HepG2 (cell line): ENCODE results near the gene ATF7IP. TPM values are rescaled to one million over a fixed set of nuclear protein-coding genes. Genes with fewer than 3 reads are reported as not detected.

ENCODE experiments used
- ATAC-seq: fragments of 200-7000 bp; cut with Tn5 transposase; 3 replicates; pipeline ENCODE4 v1.9.1; 2020; ENCODE audit warnings: mild to moderate bottlenecking, moderate library complexity
- BruUV-seq: library from RNA; stranded (reverse); fragments of 400-500 nt; replicated peaks from 2 replicates; lab custom pipeline; 2021; lab: Mats Ljungman, UMichigan
- CTCF ChIA-PET: fragments of 300-600 bp; formaldehyde crosslinking; extraction: SDS; loops from one replicate; lab custom pipeline; 2021; ENCODE audit warnings: low total read pairs, inconsistent platforms, low intra/inter-chr PET ratio; lab: Yijun Ruan, JAX
- POLR2A ChIA-PET: fragments of 350-600 bp; sonication (Branson Sonifier 250); formaldehyde crosslinking; loops from one replicate; lab custom pipeline; 2020; ENCODE audit warnings: antibody characterized with exemption, inconsistent platforms; lab: Yijun Ruan, JAX
- DNase-seq: peaks from one replicate; pipeline ENCODE4 v3.0.0-alpha.2; 2015; ENCODE audit warnings: low spot score
- FAIRE-seq: peaks from 3 replicates; lab custom pipeline; 2011; peaks lifted over from hg19 to GRCh38; lab: Jason Lieb, UNC
- H2AFZ ChIP-seq: one replicate; pipeline ENCODE4 v1.6.1; 2011; ENCODE audit warnings: low read length, inconsistent platforms
- H3K27ac ChIP-seq: fragments of 300-600 bp; 3 replicates; pipeline ENCODE4 v1.8.0; 2011; ENCODE audit warnings: mixed run types, mild to moderate bottlenecking, mixed read lengths, low read length, inconsistent platforms; ENCODE audit not compliant: insufficient read depth; ENCODE audit errors: extremely low read length
- H3K27me3 ChIP-seq, 2 experiments: fragments of 200-600 bp in 1 of 2; 2 replicates in 1 of 2; 3 replicates in 1 of 2; pipeline versions ENCODE4 v1.6.0 to v1.8.0; 2011; ENCODE audit warnings: low read length in 2 of 2, mild to moderate bottlenecking in 2 of 2, moderate library complexity in 2 of 2, inconsistent platforms in 1 of 2; ENCODE audit not compliant: insufficient read depth in 2 of 2, control insufficient read depth in 1 of 2
- H3K36me3 ChIP-seq, 2 experiments: fragments of 200-600 bp in 1 of 2; replicated peaks in 1 of 2; 2 replicates in 1 of 2; 3 replicates in 1 of 2; pipeline versions ENCODE4 v1.5.1 to v1.8.0; 2011; ENCODE audit warnings: low read length in 2 of 2, inconsistent platforms in 1 of 2; ENCODE audit not compliant: insufficient read depth in 2 of 2, control insufficient read depth in 1 of 2
- H3K4me1 ChIP-seq: 2 replicates; pipeline ENCODE4 v1.5.1; 2012; ENCODE audit warnings: low read length, inconsistent platforms; ENCODE audit not compliant: insufficient read depth
- H3K4me2 ChIP-seq: 2 replicates; pipeline ENCODE4 v1.6.0; 2011; ENCODE audit warnings: low read depth, low read length, inconsistent platforms
- H3K4me3 ChIP-seq, 3 experiments: fragments of 200-600 bp in 1 of 3; sonication (generic), shearing (Covaris generic) in 1 of 3; replicated peaks in 1 of 3; 2 replicates each; pipeline ENCODE4 v1.5.1; 2011 to 2016; ENCODE audit warnings: low read length in 3 of 3, inconsistent platforms in 2 of 3, low read depth in 2 of 3, mild to moderate bottlenecking in 2 of 3, control low read depth in 1 of 3, mixed read lengths in 1 of 3; ENCODE audit not compliant: insufficient read depth in 1 of 3
- H3K79me2 ChIP-seq: one replicate; pipeline ENCODE4 v1.6.1; 2011; ENCODE audit warnings: low read length, inconsistent platforms; ENCODE audit not compliant: insufficient read depth
- H3K9ac ChIP-seq: 2 replicates; pipeline ENCODE4 v1.6.0; 2011; ENCODE audit warnings: mild to moderate bottlenecking, low read depth, low read length, inconsistent platforms; ENCODE audit not compliant: insufficient read depth
- H3K9me3 ChIP-seq: 2 replicates; pipeline ENCODE4 v1.5.1; 2012; ENCODE audit warnings: mild to moderate bottlenecking, low read length
- H4K20me1 ChIP-seq: 2 replicates; pipeline ENCODE4 v1.6.0; 2011; ENCODE audit warnings: inconsistent platforms, mild to moderate bottlenecking, low read length, moderate library complexity; ENCODE audit not compliant: insufficient read depth
- BRD4 ChIP-seq: sonication (generic); formaldehyde crosslinking; IDR thresholded peaks from 2 replicates; pipeline ENCODE4 v1.4.0; 2020; ENCODE audit warnings: missing genetic modification reagents
- CEBPB ChIP-seq: IDR thresholded peaks from 2 replicates; pipeline ENCODE4 v1.6.1; 2011; ENCODE audit warnings: low read depth, low read length, improper control_type of control experiment, borderline replicate concordance
- GTF3A ChIP-seq: sonication (generic); formaldehyde crosslinking; conservative IDR thresholded peaks from 2 replicates; pipeline ENCODE4 v1.4.0; 2020; ENCODE audit warnings: mild to moderate bottlenecking, missing genetic modification reagents
- KLF11 ChIP-seq: IDR thresholded peaks from 2 replicates; pipeline ENCODE4 v1.6.1; 2016; ENCODE audit warnings: missing compliant biosample characterization
- MLLT10 ChIP-seq: sonication (generic); formaldehyde crosslinking; IDR thresholded peaks from 2 replicates; pipeline ENCODE4 v1.4.0; 2020; ENCODE audit warnings: missing genetic modification reagents
- MYC ChIP-seq: sonication (generic); formaldehyde crosslinking; IDR thresholded peaks from 2 replicates; pipeline ENCODE4 v1.9.0; 2021; ENCODE audit warnings: missing genetic modification reagents, borderline replicate concordance
- RNF2 ChIP-seq: fragments of 450-650 bp; conservative IDR thresholded peaks from 2 replicates; pipeline ENCODE4 v1.6.1; 2016; ENCODE audit warnings: low read depth
- SALL2 ChIP-seq: sonication (generic); formaldehyde crosslinking; IDR thresholded peaks from 2 replicates; pipeline ENCODE4 v1.8.1; 2023; ENCODE audit warnings: mild to moderate bottlenecking, missing genetic modification reagents, inconsistent platforms
- SCMH1 ChIP-seq: sonication (generic); formaldehyde crosslinking; IDR thresholded peaks from 2 replicates; pipeline ENCODE4 v1.9.0; 2021; ENCODE audit warnings: missing genetic modification reagents, mild to moderate bottlenecking, borderline replicate concordance
- U2AF1 ChIP-seq: fragments of 200-400 bp; formaldehyde crosslinking; optimal IDR thresholded peaks from 2 replicates; pipeline ENCODE3; 2017; ENCODE audit warnings: mild to moderate bottlenecking, low read depth, low read length
- ZNF329 ChIP-seq: sonication (generic); formaldehyde crosslinking; IDR thresholded peaks from 2 replicates; pipeline ENCODE4 v1.9.0; 2021; ENCODE audit warnings: low read depth, mild to moderate bottlenecking, missing genetic modification reagents
- ZNF484 ChIP-seq: sonication (generic); formaldehyde crosslinking; IDR thresholded peaks from 2 replicates; pipeline ENCODE4 v1.5.1; 2020; ENCODE audit warnings: mild to moderate bottlenecking, low read depth, missing genetic modification reagents, borderline replicate concordance
- WGBS: methylation state at CpG from one replicate; pipeline ENCODE4 v1.1.6; 2017; ENCODE audit warnings: low lambda C conversion rate; 5-methylcytosine and 5-hydroxymethylcytosine counted together
- in situ Hi-C: cut with HindIII; loops from 2 replicates; pipeline ENCODE4 v1.10.0; 2017; ENCODE audit warnings: low pct_unique_long_range_greater_than_20kb; ENCODE audit not compliant: extremely low pct_ligation_motif_present
- intact Hi-C: fragments of 100-400 bp; cut with micrococcal nuclease; formaldehyde crosslinking; loops from one replicate; pipeline ENCODE4 v1.10.0; 2022; ENCODE audit not compliant: unreplicated experiment
- polyA plus RNA-seq, 8 experiments: library from polyadenylated mRNA; depleted of rRNA in 3 of 8; stranded (reverse) in 7 of 8; unstranded in 1 of 8; fragments of >200 nt; fragmentation: Illumina TruSeq in 4 of 8; extraction: Trizol in 4 of 8; gene quantifications; 2 replicates each; pipeline versions ENCODE4 v1.2.1 to v1.2.3, GENCODE V29; 2011 to 2016; ENCODE audit warnings: low read depth in 4 of 8, missing spikeins in 1 of 8, mixed read lengths in 1 of 8; ENCODE audit not compliant: insufficient read depth in 1 of 8
- total RNA-seq, 5 experiments: library from RNA; depleted of rRNA; stranded (reverse); fragments of >200 nt; fragmentation: Illumina TruSeq; extraction: Trizol; gene quantifications; 2 replicates each; pipeline ENCODE4 v1.2.3, GENCODE V29; 2016; ENCODE audit warnings: low read depth in 1 of 5
- TF ChIP-seq, protein P1 (sequence below): sonication (generic); formaldehyde crosslinking; IDR thresholded peaks from 2 replicates; pipeline ENCODE4 v1.4.0; 2020; ENCODE audit warnings: missing genetic modification reagents
- TF ChIP-seq, protein P2 (sequence below): sonication (generic); formaldehyde crosslinking; IDR thresholded peaks from 2 replicates; pipeline ENCODE4 v1.5.0; 2020; ENCODE audit warnings: missing genetic modification reagents
- TF ChIP-seq, protein P3 (sequence below): sonication (generic); formaldehyde crosslinking; IDR thresholded peaks from 2 replicates; pipeline ENCODE4 v1.4.0; 2020; ENCODE audit warnings: mild to moderate bottlenecking, missing genetic modification reagents
- TF ChIP-seq, protein P4 (sequence below): IDR thresholded peaks from 2 replicates; pipeline ENCODE4 v1.6.1; 2016; ENCODE audit warnings: low read depth, borderline replicate concordance

Gene ATF7IP
- total and polyA plus RNA-seq, 2 of the 13 experiments (the other 11 are each of a cell fraction or from before 2014, with no cell fraction given): 1.8 to 11.8 TPM

DNA sequence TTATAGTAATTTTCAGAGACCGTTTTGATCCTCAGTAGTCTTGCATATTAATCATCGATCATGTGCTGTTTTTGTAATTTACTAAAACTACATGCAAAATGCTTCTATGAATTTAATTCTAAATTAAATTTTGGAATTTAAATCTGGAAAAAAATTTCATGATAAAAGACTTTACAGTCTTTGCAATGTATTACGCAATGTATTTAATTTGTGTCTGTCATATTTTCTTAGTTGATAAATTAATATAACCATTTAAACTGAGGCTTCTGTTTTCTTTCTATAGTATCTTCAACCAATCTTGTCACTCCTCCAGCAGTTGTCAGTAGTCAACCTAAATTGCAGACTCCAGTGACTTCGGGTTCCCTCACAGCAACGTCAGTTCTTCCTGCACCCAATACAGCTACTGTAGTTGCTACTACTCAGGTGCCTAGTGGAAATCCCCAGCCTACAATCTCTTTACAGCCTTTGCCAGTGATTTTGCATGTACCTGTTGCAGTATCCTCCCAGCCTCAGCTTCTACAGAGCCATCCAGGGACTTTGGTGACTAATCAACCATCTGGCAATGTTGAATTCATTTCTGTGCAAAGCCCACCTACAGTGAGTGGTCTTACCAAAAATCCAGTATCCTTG, 94.8 kb downstream of the ATF7IP start:
- no peaks in the 10 kb centered on the region for H3K9me3 ChIP-seq
- CTCF ChIA-PET: no interaction called here
- ATAC-seq: no peak
- H4K20me1 ChIP-seq: no peaks in the 10 kb centered on the region
- no peak overlapping the region for H3K4me3 ChIP-seq
- POLR2A ChIA-PET: no interaction called here
- H3K36me3 ChIP-seq: peaks cover 3 to 4% of the 10 kb centered on the region in 2 experiments; a peak in 2 of 5 replicates
- no peak overlapping the region for H3K4me2 ChIP-seq
- 68% methylated on average over 5 of the region's 5 CpGs for WGBS
- no peak for FAIRE-seq
- TF ChIP-seq U2AF1 (no peak), MYC (no peak), CEBPB (peak; percentile 74)
- no peak overlapping the region for H3K9ac ChIP-seq
- H3K4me1 ChIP-seq: no peaks in the 10 kb centered on the region
- no peak overlapping the region for H3K27ac ChIP-seq
- BruUV-seq: no TSS peak
- no peak overlapping the region for H2AFZ ChIP-seq
- no peak for DNase-seq
- H3K27me3 ChIP-seq: no peaks in the 10 kb centered on the region
- no peaks in the 10 kb centered on the region for H3K79me2 ChIP-seq
- in situ Hi-C loops: no loop called here
- intact Hi-C loops: no loop called here

DNA sequence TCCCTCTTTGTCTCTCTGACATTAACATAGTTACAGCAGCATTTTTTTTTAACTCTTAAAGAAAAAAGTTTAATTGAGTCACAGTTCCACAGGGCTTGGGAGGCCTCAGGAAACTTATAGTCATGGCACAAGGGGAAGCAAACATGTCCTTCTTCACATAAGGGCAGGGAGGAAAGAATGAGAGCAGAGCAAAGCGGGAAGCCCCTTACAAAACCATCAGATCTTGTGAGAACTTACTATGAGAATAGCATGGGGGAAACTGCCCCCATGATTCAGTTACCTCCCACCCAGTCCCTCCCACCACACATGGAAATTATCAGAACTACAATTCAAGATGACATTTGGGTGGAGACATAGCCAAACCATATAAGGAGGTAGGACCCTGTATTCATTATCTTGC, 106.0 kb downstream of the ATF7IP start:
- Histone ChIP-seq H3K36me3 (no peaks in the 10 kb centered on the region), H3K9ac (no peak overlapping the region), H3K4me2 (no peak overlapping the region), H3K9me3 (peaks cover 44% of the 10 kb centered on the region), H4K20me1 (no peaks in the 10 kb centered on the region), H2AFZ (no peak overlapping the region), H3K4me3 (no peak overlapping the region), H3K4me1 (no peaks in the 10 kb centered on the region), H3K27ac (no peak overlapping the region), H3K27me3 (no peaks in the 10 kb centered on the region), H3K79me2 (no peaks in the 10 kb centered on the region)
- FAIRE-seq (no peak), ATAC-seq (no peak), DNase-seq (no peak)
- intact Hi-C loops (no loop called here), in situ Hi-C loops (no loop called here)
- WGBS: 63% methylated on average over 1 of the region's 1 CpG
- ChIA-PET CTCF (no interaction called here), POLR2A (no interaction called here)
- BruUV-seq: no TSS peak
- no peak for TF ChIP-seq MLLT10
- no peak for TF ChIP-seq ZNF329 (CRISPR knock-in tag)
- no peak for TF ChIP-seq GTF3A (CRISPR knock-in tag)
- no peak for TF ChIP-seq BRD4
- TF ChIP-seq RNF2: no peak
- TF ChIP-seq SCMH1: no peak
- TF ChIP-seq, protein P1, sequence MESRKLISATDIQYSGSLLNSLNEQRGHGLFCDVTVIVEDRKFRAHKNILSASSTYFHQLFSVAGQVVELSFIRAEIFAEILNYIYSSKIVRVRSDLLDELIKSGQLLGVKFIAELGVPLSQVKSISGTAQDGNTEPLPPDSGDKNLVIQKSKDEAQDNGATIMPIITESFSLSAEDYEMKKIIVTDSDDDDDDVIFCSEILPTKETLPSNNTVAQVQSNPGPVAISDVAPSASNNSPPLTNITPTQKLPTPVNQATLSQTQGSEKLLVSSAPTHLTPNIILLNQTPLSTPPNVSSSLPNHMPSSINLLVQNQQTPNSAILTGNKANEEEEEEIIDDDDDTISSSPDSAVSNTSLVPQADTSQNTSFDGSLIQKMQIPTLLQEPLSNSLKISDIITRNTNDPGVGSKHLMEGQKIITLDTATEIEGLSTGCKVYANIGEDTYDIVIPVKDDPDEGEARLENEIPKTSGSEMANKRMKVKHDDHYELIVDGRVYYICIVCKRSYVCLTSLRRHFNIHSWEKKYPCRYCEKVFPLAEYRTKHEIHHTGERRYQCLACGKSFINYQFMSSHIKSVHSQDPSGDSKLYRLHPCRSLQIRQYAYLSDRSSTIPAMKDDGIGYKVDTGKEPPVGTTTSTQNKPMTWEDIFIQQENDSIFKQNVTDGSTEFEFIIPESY (CRISPR knock-in tag): no peak
- no peak for TF ChIP-seq ZNF484 (CRISPR knock-in tag)
- TF ChIP-seq, protein P2, sequence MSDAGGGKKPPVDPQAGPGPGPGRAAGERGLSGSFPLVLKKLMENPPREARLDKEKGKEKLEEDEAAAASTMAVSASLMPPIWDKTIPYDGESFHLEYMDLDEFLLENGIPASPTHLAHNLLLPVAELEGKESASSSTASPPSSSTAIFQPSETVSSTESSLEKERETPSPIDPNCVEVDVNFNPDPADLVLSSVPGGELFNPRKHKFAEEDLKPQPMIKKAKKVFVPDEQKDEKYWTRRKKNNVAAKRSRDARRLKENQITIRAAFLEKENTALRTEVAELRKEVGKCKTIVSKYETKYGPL: no peak
- no peak for TF ChIP-seq KLF11
- no peak for TF ChIP-seq SALL2 (CRISPR knock-in tag)
- TF ChIP-seq, protein P3, sequence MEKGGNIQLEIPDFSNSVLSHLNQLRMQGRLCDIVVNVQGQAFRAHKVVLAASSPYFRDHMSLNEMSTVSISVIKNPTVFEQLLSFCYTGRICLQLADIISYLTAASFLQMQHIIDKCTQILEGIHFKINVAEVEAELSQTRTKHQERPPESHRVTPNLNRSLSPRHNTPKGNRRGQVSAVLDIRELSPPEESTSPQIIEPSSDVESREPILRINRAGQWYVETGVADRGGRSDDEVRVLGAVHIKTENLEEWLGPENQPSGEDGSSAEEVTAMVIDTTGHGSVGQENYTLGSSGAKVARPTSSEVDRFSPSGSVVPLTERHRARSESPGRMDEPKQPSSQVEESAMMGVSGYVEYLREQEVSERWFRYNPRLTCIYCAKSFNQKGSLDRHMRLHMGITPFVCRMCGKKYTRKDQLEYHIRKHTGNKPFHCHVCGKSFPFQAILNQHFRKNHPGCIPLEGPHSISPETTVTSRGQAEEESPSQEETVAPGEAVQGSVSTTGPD: no peak
- TF ChIP-seq, protein P4, sequence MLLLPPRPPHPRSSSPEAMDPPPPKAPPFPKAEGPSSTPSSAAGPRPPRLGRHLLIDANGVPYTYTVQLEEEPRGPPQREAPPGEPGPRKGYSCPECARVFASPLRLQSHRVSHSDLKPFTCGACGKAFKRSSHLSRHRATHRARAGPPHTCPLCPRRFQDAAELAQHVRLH: no peak
